Tibial nerve (tissue), 3 donors: ENCODE results near the gene HLCS.

Experiments used
- POLR2A ChIP-seq, 2 donors: fragments of 450-650 bp; IDR thresholded peaks; one replicate each; pipeline ENCODE4 v1.6.1; 2017; ENCODE audit warnings: antibody characterized with exemption in 2 of 2, mild to moderate bottlenecking in 2 of 2, moderate library complexity in 2 of 2
- TF ChIP-seq, protein P1 (sequence below), 5 experiments: fragments of 200-600 bp in 3 of 5; fragments of 450-650 bp in 2 of 5; sonication (generic) in 3 of 5; IDR thresholded peaks; one replicate each; pipeline ENCODE4 v1.5.1; 2016 to 2019; ENCODE audit warnings: antibody characterized with exemption in 5 of 5, mild to moderate bottlenecking in 3 of 5, moderate library complexity in 2 of 5

DNA sequence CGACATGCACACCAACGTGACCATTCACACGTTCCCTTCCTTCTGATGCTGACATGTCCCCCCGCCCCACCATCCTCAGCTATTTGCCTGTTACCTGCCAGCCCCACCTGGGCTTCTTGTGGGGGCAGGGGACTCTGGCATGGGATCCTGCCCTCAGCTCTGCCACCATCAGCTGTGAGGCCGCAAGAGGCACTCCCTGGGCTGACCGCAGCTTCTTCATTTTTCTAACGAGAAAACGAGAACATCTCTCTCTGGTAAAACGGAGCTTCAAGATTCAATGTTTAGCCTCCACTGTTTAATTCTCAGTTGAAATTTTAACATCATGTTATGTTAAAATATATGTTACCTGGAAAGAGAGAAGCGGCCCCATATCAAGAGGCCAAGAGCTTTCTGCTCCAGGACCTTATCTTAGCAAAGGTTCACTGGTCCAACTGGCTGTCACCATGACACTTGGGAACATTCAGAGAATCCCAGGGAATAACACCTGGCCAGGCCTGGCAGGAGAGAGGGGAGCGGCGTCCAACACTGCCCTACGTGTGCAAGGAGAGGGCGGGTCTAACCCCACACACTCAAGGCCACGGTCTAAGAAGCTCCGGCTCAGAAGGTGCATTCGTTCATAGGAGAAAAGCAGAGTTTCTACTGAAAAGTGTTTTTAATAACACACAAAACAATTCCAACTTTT lies 51.3 kb downstream of the HLCS start:
- TF ChIP-seq, protein P1, sequence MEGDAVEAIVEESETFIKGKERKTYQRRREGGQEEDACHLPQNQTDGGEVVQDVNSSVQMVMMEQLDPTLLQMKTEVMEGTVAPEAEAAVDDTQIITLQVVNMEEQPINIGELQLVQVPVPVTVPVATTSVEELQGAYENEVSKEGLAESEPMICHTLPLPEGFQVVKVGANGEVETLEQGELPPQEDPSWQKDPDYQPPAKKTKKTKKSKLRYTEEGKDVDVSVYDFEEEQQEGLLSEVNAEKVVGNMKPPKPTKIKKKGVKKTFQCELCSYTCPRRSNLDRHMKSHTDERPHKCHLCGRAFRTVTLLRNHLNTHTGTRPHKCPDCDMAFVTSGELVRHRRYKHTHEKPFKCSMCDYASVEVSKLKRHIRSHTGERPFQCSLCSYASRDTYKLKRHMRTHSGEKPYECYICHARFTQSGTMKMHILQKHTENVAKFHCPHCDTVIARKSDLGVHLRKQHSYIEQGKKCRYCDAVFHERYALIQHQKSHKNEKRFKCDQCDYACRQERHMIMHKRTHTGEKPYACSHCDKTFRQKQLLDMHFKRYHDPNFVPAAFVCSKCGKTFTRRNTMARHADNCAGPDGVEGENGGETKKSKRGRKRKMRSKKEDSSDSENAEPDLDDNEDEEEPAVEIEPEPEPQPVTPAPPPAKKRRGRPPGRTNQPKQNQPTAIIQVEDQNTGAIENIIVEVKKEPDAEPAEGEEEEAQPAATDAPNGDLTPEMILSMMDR (IDR thresholded peaks at IDR 0.05): no peak
- TF ChIP-seq POLR2A (IDR thresholded peaks at IDR 0.05): no peak
